Colonic mucosa (tissue), 4 donors: ENCODE data around the gene ADAMTSL1. TPM values are rescaled to one million over a fixed set of nuclear protein-coding genes. Genes with fewer than 3 reads are reported as not detected.

Experiments
- DNase-seq: peaks from one replicate; pipeline ENCODE4 v3.0.0-alpha.2; 2020
- H3K27ac ChIP-seq: fragments of 200-600 bp; one replicate; pipeline ENCODE4 v1.8.0; 2021
- H3K27me3 ChIP-seq: fragments of 200-600 bp; one replicate; pipeline ENCODE4 v1.8.0; 2021
- H3K36me3 ChIP-seq: fragments of 200-600 bp; one replicate; pipeline ENCODE4 v1.8.0; 2021
- H3K4me1 ChIP-seq: fragments of 200-600 bp; one replicate; pipeline ENCODE4 v1.8.0; 2021; ENCODE audit warnings: mild to moderate bottlenecking
- H3K4me3 ChIP-seq: fragments of 200-600 bp; one replicate; pipeline ENCODE4 v1.8.0; 2021
- H3K9ac ChIP-seq, 2 donors: one replicate each; pipeline ENCODE4 v1.7.0; 2013; ENCODE audit warnings: control low read depth in 2 of 2, low read depth in 2 of 2, low read length in 2 of 2
- H3K9me3 ChIP-seq: fragments of 200-600 bp; one replicate; pipeline ENCODE4 v1.8.0; 2021
- intact Hi-C: fragments of 100-400 bp; cut with DNase I; formaldehyde crosslinking; loops from one replicate; pipeline ENCODE4 v1.14.1; 2022
- total RNA-seq, 2 donors: library from RNA; stranded (reverse); fragmentation: NEBNext Ultra II Directional in 1 of 2; extraction: Animal tissue kit (Norgen Biotek cat#: 25700) in 1 of 2; gene quantifications; one replicate each; pipeline ENCODE4 v1.2.1, GENCODE V29; 2021
- TF ChIP-seq, protein P1 (sequence below): fragments of 200-600 bp; IDR thresholded peaks from one replicate; pipeline ENCODE4 v1.8.0; 2022; ENCODE audit warnings: antibody characterized with exemption, mild to moderate bottlenecking
- donor health status: healthy.
- donor health status: DM: no; HTN: no; CAD: no.
- donor health status: DM: no; HTN: no; CAD: no.

ADAMTSL1 gene
- total RNA-seq, 2 donors from 2014 or later = 10.2 to 14.7 TPM

DNA sequence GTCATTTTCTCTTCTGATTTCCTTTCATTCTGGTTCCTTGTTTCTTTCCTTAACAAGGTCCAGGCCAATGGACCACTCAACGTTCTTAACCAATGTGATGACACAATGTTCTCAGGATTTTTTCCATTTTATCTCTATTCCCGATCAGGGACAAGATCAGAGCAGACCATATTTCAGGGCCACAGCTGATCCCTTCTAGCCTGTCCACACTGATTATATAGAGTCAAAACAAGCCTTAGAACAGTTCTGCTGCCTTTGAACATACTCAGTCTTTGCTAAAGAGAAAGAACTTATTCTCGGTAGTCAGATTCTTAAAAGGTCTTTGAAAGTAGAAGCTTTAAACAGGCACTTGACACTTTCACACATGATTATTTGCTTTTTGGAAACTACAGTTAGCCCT lies 188.4 kb downstream of the ADAMTSL1 start:
- H3K36me3 ChIP-seq = no peaks in the 10 kb centered on the region
- no peaks in the 10 kb centered on the region for H3K4me1 ChIP-seq
- H3K27me3 ChIP-seq = no peaks in the 10 kb centered on the region
- no peak overlapping the region for H3K9ac ChIP-seq
- no peak overlapping the region for H3K4me3 ChIP-seq
- H3K9me3 ChIP-seq = no peaks in the 10 kb centered on the region
- H3K27ac ChIP-seq = no peak overlapping the region
- intact Hi-C loops = no loop called here
- no peak for DNase-seq
- TF ChIP-seq, protein P1, sequence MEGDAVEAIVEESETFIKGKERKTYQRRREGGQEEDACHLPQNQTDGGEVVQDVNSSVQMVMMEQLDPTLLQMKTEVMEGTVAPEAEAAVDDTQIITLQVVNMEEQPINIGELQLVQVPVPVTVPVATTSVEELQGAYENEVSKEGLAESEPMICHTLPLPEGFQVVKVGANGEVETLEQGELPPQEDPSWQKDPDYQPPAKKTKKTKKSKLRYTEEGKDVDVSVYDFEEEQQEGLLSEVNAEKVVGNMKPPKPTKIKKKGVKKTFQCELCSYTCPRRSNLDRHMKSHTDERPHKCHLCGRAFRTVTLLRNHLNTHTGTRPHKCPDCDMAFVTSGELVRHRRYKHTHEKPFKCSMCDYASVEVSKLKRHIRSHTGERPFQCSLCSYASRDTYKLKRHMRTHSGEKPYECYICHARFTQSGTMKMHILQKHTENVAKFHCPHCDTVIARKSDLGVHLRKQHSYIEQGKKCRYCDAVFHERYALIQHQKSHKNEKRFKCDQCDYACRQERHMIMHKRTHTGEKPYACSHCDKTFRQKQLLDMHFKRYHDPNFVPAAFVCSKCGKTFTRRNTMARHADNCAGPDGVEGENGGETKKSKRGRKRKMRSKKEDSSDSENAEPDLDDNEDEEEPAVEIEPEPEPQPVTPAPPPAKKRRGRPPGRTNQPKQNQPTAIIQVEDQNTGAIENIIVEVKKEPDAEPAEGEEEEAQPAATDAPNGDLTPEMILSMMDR = no peak

DNA sequence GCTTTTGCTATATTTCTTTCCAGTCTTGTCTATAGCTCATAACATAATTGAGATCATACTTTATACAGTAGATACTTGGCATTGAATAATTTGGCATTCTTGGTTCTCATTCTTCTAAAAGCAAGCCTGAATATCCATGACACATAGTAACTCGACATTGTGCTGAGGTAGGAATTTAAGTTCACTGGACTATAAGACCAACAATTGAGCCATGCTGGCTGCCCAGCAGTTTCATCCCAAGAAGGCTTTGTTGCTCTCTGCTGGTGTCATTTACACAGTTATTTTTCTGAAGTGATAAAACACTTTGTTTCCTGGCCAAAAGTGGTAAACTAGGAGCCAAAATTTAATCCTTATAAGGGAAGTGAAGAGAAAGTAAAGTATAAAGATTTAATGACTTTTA lies 192.0 kb downstream of the ADAMTSL1 start:
- H3K4me3 ChIP-seq = no peak overlapping the region
- no peaks in the 10 kb centered on the region for H3K27me3 ChIP-seq
- no peaks in the 10 kb centered on the region for H3K36me3 ChIP-seq
- intact Hi-C loops = no loop called here
- H3K27ac ChIP-seq = no peak overlapping the region
- H3K4me1 ChIP-seq = no peaks in the 10 kb centered on the region
- no peak for DNase-seq
- H3K9me3 ChIP-seq = no peaks in the 10 kb centered on the region
- no peak overlapping the region for H3K9ac ChIP-seq
- TF ChIP-seq, protein P1 = no peak

DNA sequence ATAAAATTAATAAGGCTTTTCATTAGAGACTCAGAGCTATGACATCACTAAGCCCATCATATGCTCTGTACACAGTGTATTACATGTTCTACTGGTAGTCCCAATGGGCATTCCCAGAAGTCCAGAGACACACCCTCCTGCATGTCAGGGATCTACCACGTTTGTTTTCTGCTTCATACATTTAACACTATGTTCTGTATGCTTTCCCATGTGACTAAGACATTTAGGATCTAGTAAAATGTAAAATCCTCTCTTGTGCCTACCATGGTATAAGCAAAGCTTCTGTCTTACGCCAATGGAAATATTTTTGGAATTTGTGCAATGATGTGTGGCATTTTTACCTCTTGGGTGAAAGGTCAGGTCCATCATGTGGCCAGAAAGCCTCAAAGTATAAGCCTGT lies 192.4 kb downstream of the ADAMTSL1 start:
- Histone ChIP-seq H3K27me3 (no peaks in the 10 kb centered on the region), H3K9ac (no peak overlapping the region), H3K27ac (no peak overlapping the region), H3K9me3 (no peaks in the 10 kb centered on the region), H3K4me1 (no peaks in the 10 kb centered on the region), H3K36me3 (no peaks in the 10 kb centered on the region), H3K4me3 (no peak overlapping the region)
- intact Hi-C loops = no loop called here
- DNase-seq = no peak
- TF ChIP-seq, protein P1 = no peak

DNA sequence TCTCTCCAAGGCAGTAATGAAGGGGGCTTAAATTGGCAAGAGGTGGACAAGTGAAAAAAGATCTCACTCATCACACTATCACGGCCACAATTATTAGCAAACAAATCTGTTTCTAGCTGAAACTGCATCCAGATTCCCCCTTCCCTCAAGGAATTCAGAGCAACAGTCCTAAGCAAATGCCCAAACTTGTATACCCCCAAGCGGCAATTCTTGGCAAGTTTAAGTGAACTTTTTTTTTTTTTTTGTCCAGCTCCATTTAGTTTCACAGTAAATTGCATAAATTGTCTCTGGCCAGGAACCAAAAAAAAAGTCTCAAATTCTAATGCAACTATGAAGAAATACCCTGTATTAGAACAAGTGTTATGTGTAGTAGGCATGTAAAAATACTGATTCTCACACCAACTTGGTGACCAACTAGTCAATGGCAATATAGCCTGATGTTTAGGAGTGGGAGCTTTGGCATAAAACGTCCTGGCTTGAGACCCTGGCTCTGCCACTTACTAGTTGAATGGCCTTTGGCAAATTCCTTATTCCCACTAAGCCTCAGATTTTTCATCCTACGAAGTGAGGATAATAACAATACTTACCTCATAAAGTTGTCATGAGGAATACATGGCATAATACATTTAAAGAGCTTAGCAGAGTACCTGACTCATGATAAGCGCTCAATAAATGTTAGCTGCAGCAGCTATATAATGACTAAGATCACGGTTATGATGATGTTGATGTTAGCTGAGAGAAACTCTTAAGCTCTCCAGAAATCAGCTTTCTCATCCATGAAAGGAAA lies 193.2 kb downstream of the ADAMTSL1 start:
- TF ChIP-seq, protein P1 = no peak
- Histone ChIP-seq H3K9ac (no peak overlapping the region), H3K36me3 (no peaks in the 10 kb centered on the region), H3K9me3 (no peaks in the 10 kb centered on the region), H3K4me1 (no peaks in the 10 kb centered on the region), H3K4me3 (no peak overlapping the region), H3K27ac (no peak overlapping the region), H3K27me3 (no peaks in the 10 kb centered on the region)
- DNase-seq = no peak
- intact Hi-C loops = no loop called here

DNA sequence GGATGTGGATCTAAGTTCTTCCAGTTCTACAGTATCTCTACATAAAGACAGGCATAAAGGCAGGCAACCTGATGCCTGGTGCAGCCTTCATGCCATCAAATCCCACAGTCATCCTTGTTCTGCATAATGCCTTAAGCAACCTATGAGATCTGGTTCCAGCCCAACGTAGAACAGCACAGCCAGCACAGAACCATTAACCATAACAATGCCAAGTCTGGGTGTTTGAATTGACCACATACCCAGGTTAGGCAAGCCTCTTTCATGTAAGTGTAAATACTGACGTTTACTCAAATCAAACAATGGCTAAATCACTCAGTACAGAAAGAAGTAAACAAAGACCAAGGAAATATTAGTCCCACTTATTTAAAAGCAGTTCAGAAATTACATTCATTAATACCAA lies 195.0 kb downstream of the ADAMTSL1 start:
- H3K27me3 ChIP-seq = no peaks in the 10 kb centered on the region
- no peak overlapping the region for H3K9ac ChIP-seq
- H3K9me3 ChIP-seq = no peaks in the 10 kb centered on the region
- no peaks in the 10 kb centered on the region for H3K4me1 ChIP-seq
- no peak overlapping the region for H3K27ac ChIP-seq
- no peak overlapping the region for H3K4me3 ChIP-seq
- no peaks in the 10 kb centered on the region for H3K36me3 ChIP-seq
- TF ChIP-seq, protein P1 = no peak
- no peak for DNase-seq
- intact Hi-C loops = no loop called here
